ENCODE results near the gene MORN1. TPM values are rescaled to one million over a fixed set of nuclear protein-coding genes. Genes with fewer than 3 reads are reported as not detected.

MORN1 gene
- total and polyA plus RNA-seq, 2 of the 4 experiments (the other 2 are of a cell fraction): 3.0 to 4.2 TPM

DNA sequence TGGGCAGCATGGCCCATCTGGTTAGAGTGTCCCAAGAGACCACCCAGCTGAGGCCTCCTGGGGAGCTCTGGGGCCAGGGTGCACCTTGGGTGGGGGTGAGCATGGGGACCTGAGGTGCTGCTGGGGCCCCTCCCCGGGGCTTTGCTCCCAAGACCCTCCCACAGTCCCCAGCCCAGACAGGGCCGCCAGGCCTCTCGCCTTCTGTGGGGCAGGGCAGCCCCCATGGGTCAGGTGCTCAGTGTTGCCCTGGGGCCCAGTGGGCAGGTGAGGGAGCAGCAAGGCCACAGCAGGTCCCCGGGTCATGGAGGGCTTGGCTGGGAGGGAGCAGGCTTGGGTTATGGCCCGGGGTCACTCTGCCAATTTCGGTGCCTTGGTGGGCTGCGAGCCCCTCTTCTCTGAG lies 45.5 kb upstream of the MORN1 start:
- in situ Hi-C loops (cut with MboI; ENCODE audit: low sequenced_read_pairs): loop anchor here (25.0 kb wide), 1 partner anchor 625 kb away; the partner anchor contains the start of gene PRDM16
- no peak overlapping the region for H4K91ac ChIP-seq (ENCODE audit: insufficient read depth, low read depth, low read length)
- no peak overlapping the region for H2AFZ ChIP-seq (replicated peaks; ENCODE audit: low read length, poor library complexity)
- dilution Hi-C loops (cut with HindIII; ENCODE audit: low sequenced_read_pairs, unreplicated experiment): no loop called here
- H3K4me2 ChIP-seq (ENCODE audit: low read depth, low read length): no peak overlapping the region
- no peak overlapping the region for H2BK20ac ChIP-seq (ENCODE audit: low read depth, low read length)
- H3K9me1 ChIP-seq (ENCODE audit: insufficient read depth, low read length): no peaks in the 10 kb centered on the region
- ATAC-seq (ENCODE audit: low read depth) (no peak), DNase-seq (no peak)
- no peak overlapping the region for H3K9ac ChIP-seq (ENCODE audit: low read depth, low read length)
- WGBS, 2 experiments (ENCODE audit: extremely low coverage in 2 of 2, insufficient read length in 1 of 2): no CpG with 5 or more reads among the region's 7 CpGs
- no peaks in the 10 kb centered on the region for H3K36me3 ChIP-seq (ENCODE audit: control insufficient read depth, insufficient read depth, low read length)
- H3K4me3 ChIP-seq (ENCODE audit: insufficient read depth, low read depth, low read length): no peak overlapping the region
- H4K5ac ChIP-seq (ENCODE audit: low read depth, low read length): no peak overlapping the region
- no peak overlapping the region for H2BK120ac ChIP-seq (ENCODE audit: low read depth, low read length)
- H3K4ac ChIP-seq (ENCODE audit: low read depth, low read length): no peak overlapping the region
- H4K8ac ChIP-seq (ENCODE audit: low read depth in 2 of 2, low read length in 2 of 2): no peak overlapping the region
- H3K79me1 ChIP-seq (ENCODE audit: low read depth in 1 of 2, low read length in 2 of 2): no peaks in the 10 kb centered on the region
- H2BK5ac ChIP-seq (ENCODE audit: low read depth, low read length, poor library complexity, severe bottlenecking): no peak overlapping the region
- intact Hi-C loops (cut with micrococcal nuclease): no loop called here
- H3K9me3 ChIP-seq (ENCODE audit: control insufficient read depth, insufficient read depth, low read length): no peaks in the 10 kb centered on the region
- no peak overlapping the region for H2AK9ac ChIP-seq (replicated peaks; ENCODE audit: low read depth, low read length, poor library complexity)
- H2AK5ac ChIP-seq (ENCODE audit: low read depth, low read length): no peak overlapping the region
- H3K23ac ChIP-seq (ENCODE audit: low read depth, low read length): no peak overlapping the region
- no peak overlapping the region for H3K27ac ChIP-seq (ENCODE audit: insufficient read depth, low read length)
- ChIA-PET CTCF (no interaction called here), POLR2A (ENCODE audit: unreplicated experiment) (no interaction called here)
- H3K4me1 ChIP-seq (ENCODE audit: control insufficient read depth, insufficient read depth, low read length): no peaks in the 10 kb centered on the region
- H4K20me1 ChIP-seq (ENCODE audit: insufficient read depth, low read length): no peaks in the 10 kb centered on the region
- TF ChIP-seq, protein P1, sequence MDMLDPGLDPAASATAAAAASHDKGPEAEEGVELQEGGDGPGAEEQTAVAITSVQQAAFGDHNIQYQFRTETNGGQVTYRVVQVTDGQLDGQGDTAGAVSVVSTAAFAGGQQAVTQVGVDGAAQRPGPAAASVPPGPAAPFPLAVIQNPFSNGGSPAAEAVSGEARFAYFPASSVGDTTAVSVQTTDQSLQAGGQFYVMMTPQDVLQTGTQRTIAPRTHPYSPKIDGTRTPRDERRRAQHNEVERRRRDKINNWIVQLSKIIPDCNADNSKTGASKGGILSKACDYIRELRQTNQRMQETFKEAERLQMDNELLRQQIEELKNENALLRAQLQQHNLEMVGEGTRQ (IDR thresholded peaks at IDR 0.05; ENCODE audit: low read depth, low read length): no peak
- TF ChIP-seq BHLHE40 (IDR thresholded peaks at IDR 0.05; ENCODE audit: low read depth, low read length) (no peak), CEBPB (IDR thresholded peaks at IDR 0.05; ENCODE audit: low read depth, low read length) (no peak), CHD1 (IDR thresholded peaks at IDR 0.05; ENCODE audit: low read depth, low read length) (no peak), NFE2L2 (IDR thresholded peaks at IDR 0.05; ENCODE audit: low read depth, low read length) (no peak), MAZ (IDR thresholded peaks at IDR 0.05; ENCODE audit: borderline replicate concordance, low read depth, low read length) (no peak), MAFK (IDR thresholded peaks at IDR 0.05; ENCODE audit: low read depth, low read length) (no peak), POLR2A (IDR thresholded peaks at IDR 0.05; ENCODE audit: low read depth, low read length) (no peak), RFX5 (IDR thresholded peaks at IDR 0.05; ENCODE audit: low read depth, low read length) (no peak), SMC3 (IDR thresholded peaks at IDR 0.05; ENCODE audit: low read depth, low read length) (no peak), RCOR1 (IDR thresholded peaks at IDR 0.05; ENCODE audit: insufficient replicate concordance, low read length) (no peak), MXI1 (IDR thresholded peaks at IDR 0.05; ENCODE audit: borderline replicate concordance, low read depth, low read length) (no peak), RAD21 (IDR thresholded peaks at IDR 0.05; ENCODE audit: low read length) (no peak)
- TF ChIP-seq, protein P2, sequence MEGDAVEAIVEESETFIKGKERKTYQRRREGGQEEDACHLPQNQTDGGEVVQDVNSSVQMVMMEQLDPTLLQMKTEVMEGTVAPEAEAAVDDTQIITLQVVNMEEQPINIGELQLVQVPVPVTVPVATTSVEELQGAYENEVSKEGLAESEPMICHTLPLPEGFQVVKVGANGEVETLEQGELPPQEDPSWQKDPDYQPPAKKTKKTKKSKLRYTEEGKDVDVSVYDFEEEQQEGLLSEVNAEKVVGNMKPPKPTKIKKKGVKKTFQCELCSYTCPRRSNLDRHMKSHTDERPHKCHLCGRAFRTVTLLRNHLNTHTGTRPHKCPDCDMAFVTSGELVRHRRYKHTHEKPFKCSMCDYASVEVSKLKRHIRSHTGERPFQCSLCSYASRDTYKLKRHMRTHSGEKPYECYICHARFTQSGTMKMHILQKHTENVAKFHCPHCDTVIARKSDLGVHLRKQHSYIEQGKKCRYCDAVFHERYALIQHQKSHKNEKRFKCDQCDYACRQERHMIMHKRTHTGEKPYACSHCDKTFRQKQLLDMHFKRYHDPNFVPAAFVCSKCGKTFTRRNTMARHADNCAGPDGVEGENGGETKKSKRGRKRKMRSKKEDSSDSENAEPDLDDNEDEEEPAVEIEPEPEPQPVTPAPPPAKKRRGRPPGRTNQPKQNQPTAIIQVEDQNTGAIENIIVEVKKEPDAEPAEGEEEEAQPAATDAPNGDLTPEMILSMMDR (conservative IDR thresholded peaks at IDR 0.05; ENCODE audit: low read depth, low read length): no peak
- TF ChIP-seq, protein P3, sequence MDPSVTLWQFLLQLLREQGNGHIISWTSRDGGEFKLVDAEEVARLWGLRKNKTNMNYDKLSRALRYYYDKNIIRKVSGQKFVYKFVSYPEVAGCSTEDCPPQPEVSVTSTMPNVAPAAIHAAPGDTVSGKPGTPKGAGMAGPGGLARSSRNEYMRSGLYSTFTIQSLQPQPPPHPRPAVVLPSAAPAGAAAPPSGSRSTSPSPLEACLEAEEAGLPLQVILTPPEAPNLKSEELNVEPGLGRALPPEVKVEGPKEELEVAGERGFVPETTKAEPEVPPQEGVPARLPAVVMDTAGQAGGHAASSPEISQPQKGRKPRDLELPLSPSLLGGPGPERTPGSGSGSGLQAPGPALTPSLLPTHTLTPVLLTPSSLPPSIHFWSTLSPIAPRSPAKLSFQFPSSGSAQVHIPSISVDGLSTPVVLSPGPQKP (IDR thresholded peaks at IDR 0.05; ENCODE audit: borderline replicate concordance, low read depth, low read length): no peak
- BruUV-seq (replicated peaks): no TSS peak
- no peak overlapping the region for H2BK15ac ChIP-seq (ENCODE audit: low read depth, low read length)
- peaks cover 53% of the 10 kb centered on the region for H3K27me3 ChIP-seq (ENCODE audit: control insufficient read depth, insufficient read depth, low read length)
- no peak overlapping the region for H3K56ac ChIP-seq (ENCODE audit: extremely low read depth, insufficient read depth, low read length)
- no peak overlapping the region for H3K18ac ChIP-seq (ENCODE audit: low read depth, low read length)
- H3K14ac ChIP-seq (replicated peaks; ENCODE audit: low read depth, low read length): no peak overlapping the region

All from IMR-90 (cell line).